GM23338 (cell line): Measurements from ENCODE around the gene TRAM2.

ENCODE experiments used
- TF ChIP-seq, protein P1 (sequence below): IDR thresholded peaks from one replicate; pipeline ENCODE4 v1.6.1; 2018; ENCODE audit warnings: antibody characterized with exemption; ENCODE audit not compliant: unreplicated experiment
- TF ChIP-seq, protein P2 (sequence below), 2 experiments: fragments of 200-600 bp in 1 of 2; sonication (generic) in 1 of 2; conservative IDR thresholded peaks; 2 replicates each; pipeline versions ENCODE4 v1.5.1 to v1.6.1; 2016 to 2017; ENCODE audit warnings: antibody characterized with exemption in 2 of 2, low read depth in 2 of 2, mild to moderate bottlenecking in 2 of 2, moderate library complexity in 1 of 2

- TF ChIP-seq, protein P1, sequence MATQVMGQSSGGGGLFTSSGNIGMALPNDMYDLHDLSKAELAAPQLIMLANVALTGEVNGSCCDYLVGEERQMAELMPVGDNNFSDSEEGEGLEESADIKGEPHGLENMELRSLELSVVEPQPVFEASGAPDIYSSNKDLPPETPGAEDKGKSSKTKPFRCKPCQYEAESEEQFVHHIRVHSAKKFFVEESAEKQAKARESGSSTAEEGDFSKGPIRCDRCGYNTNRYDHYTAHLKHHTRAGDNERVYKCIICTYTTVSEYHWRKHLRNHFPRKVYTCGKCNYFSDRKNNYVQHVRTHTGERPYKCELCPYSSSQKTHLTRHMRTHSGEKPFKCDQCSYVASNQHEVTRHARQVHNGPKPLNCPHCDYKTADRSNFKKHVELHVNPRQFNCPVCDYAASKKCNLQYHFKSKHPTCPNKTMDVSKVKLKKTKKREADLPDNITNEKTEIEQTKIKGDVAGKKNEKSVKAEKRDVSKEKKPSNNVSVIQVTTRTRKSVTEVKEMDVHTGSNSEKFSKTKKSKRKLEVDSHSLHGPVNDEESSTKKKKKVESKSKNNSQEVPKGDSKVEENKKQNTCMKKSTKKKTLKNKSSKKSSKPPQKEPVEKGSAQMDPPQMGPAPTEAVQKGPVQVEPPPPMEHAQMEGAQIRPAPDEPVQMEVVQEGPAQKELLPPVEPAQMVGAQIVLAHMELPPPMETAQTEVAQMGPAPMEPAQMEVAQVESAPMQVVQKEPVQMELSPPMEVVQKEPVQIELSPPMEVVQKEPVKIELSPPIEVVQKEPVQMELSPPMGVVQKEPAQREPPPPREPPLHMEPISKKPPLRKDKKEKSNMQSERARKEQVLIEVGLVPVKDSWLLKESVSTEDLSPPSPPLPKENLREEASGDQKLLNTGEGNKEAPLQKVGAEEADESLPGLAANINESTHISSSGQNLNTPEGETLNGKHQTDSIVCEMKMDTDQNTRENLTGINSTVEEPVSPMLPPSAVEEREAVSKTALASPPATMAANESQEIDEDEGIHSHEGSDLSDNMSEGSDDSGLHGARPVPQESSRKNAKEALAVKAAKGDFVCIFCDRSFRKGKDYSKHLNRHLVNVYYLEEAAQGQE: no peak
- TF ChIP-seq, protein P2, sequence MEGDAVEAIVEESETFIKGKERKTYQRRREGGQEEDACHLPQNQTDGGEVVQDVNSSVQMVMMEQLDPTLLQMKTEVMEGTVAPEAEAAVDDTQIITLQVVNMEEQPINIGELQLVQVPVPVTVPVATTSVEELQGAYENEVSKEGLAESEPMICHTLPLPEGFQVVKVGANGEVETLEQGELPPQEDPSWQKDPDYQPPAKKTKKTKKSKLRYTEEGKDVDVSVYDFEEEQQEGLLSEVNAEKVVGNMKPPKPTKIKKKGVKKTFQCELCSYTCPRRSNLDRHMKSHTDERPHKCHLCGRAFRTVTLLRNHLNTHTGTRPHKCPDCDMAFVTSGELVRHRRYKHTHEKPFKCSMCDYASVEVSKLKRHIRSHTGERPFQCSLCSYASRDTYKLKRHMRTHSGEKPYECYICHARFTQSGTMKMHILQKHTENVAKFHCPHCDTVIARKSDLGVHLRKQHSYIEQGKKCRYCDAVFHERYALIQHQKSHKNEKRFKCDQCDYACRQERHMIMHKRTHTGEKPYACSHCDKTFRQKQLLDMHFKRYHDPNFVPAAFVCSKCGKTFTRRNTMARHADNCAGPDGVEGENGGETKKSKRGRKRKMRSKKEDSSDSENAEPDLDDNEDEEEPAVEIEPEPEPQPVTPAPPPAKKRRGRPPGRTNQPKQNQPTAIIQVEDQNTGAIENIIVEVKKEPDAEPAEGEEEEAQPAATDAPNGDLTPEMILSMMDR (conservative IDR thresholded peaks at IDR 0.05; ENCODE audit: low read depth in 2 of 2): no peak
Measured at GRCh38 chr6:52504782-52505136, 72.1 kb downstream of the TRAM2 start.
